ENCODE results near the gene MACROH2A2. TPM values are rescaled to one million over a fixed set of nuclear protein-coding genes. Genes with fewer than 3 reads are reported as not detected.

The MACROH2A2 gene
- total RNA-seq, 2 experiments from 2014 or later = 2.2 TPM

- peaks cover 71% of the 10 kb centered on the region for H3K27me3 Mint-ChIP-seq
- DNase-seq (no peak), ATAC-seq (ENCODE audit: poor library complexity) (no peak)
- H3K4me1 Mint-ChIP-seq (ENCODE audit: low read depth) = no peaks in the 10 kb centered on the region
- H3K4me1 ChIP-seq (ENCODE audit: insufficient read depth, low read length) = peaks cover 10% of the 10 kb centered on the region
- intact Hi-C loops (cut with DNase I, micrococcal nuclease) = no loop called here
- H3K36me3 ChIP-seq (ENCODE audit: insufficient read depth, low read length) = no peaks in the 10 kb centered on the region
- no peak overlapping the region for H3K4me3 Mint-ChIP-seq
- H3K27me3 ChIP-seq (ENCODE audit: control insufficient read depth in 1 of 2, insufficient read depth in 2 of 2, low read length in 2 of 2) = peaks cover 23 to 66% of the 10 kb centered on the region in 2 experiments
- no peak for TF ChIP-seq CTCF (IDR thresholded peaks at IDR 0.05)
- no peaks in the 10 kb centered on the region for H3K36me3 Mint-ChIP-seq (ENCODE audit: low read depth)
- no peaks in the 10 kb centered on the region for H3K9me3 Mint-ChIP-seq
- H3K4me3 ChIP-seq (ENCODE audit: low read length) = peak overlapping the region; percentile 27
- H3K27ac ChIP-seq (ENCODE audit: low read depth in 1 of 2, low read length in 2 of 2) = no peak overlapping the region
- CTCF ChIA-PET = no interaction called here
- peaks cover 0 to 4% of the 10 kb centered on the region in 2 experiments for H3K9me3 ChIP-seq (ENCODE audit: control insufficient read depth in 1 of 2, insufficient read depth in 1 of 2, low read length in 2 of 2)
- POLR2A ChIA-PET = no interaction called here
- no peak overlapping the region for H3K27ac Mint-ChIP-seq
These were observed 1.2 kb downstream of the MACROH2A2 start for GRCh38 chr10:70053841-70054288.

GRCh38 chr10:70054902-70055301 is 2.3 kb downstream of the MACROH2A2 start:
- Histone ChIP-seq H3K4me3 (ENCODE audit: low read length) (no peak overlapping the region), H3K36me3 (ENCODE audit: insufficient read depth, low read length) (no peaks in the 10 kb centered on the region), H3K4me1 (ENCODE audit: insufficient read depth, low read length) (peaks cover 10% of the 10 kb centered on the region), H3K27me3 (ENCODE audit: control insufficient read depth in 1 of 2, insufficient read depth in 2 of 2, low read length in 2 of 2) (peaks cover 23 to 57% of the 10 kb centered on the region in 2 experiments), H3K9me3 (ENCODE audit: control insufficient read depth in 1 of 2, insufficient read depth in 1 of 2, low read length in 2 of 2) (peaks cover 0 to 4% of the 10 kb centered on the region in 2 experiments), H3K27ac (ENCODE audit: low read depth in 1 of 2, low read length in 2 of 2) (no peak overlapping the region)
- Mint-ChIP-seq H3K27ac (no peak overlapping the region), H3K36me3 (ENCODE audit: low read depth) (no peaks in the 10 kb centered on the region), H3K4me1 (ENCODE audit: low read depth) (no peaks in the 10 kb centered on the region), H3K9me3 (no peaks in the 10 kb centered on the region), H3K4me3 (peak overlapping the region; percentile 50), H3K27me3 (peaks cover 66% of the 10 kb centered on the region)
- ChIA-PET CTCF (interaction anchor here (1.4 kb wide), 1 partner anchor 17 kb away, joined by 4 read pairs; no protein-coding TSS in a partner anchor), POLR2A (no interaction called here)
- intact Hi-C loops (cut with DNase I, micrococcal nuclease) = no loop called here
- ATAC-seq (ENCODE audit: poor library complexity) (no peak), DNase-seq (no peak)
- no peak for TF ChIP-seq CTCF (IDR thresholded peaks at IDR 0.05)

GRCh38 chr10:70055550-70055949 is 2.9 kb downstream of the MACROH2A2 start:
- Histone ChIP-seq H3K27me3 (ENCODE audit: control insufficient read depth in 1 of 2, insufficient read depth in 2 of 2, low read length in 2 of 2) (peaks cover 23 to 54% of the 10 kb centered on the region in 2 experiments), H3K27ac (ENCODE audit: low read depth in 1 of 2, low read length in 2 of 2) (no peak overlapping the region), H3K4me1 (ENCODE audit: insufficient read depth, low read length) (peaks cover 10% of the 10 kb centered on the region), H3K4me3 (ENCODE audit: low read length) (no peak overlapping the region), H3K36me3 (ENCODE audit: insufficient read depth, low read length) (no peaks in the 10 kb centered on the region), H3K9me3 (ENCODE audit: control insufficient read depth in 1 of 2, insufficient read depth in 1 of 2, low read length in 2 of 2) (peaks cover 0 to 4% of the 10 kb centered on the region in 2 experiments)
- POLR2A ChIA-PET = no interaction called here
- DNase-seq (no peak), ATAC-seq (ENCODE audit: poor library complexity) (no peak)
- Mint-ChIP-seq H3K27me3 (peaks cover 60% of the 10 kb centered on the region), H3K36me3 (ENCODE audit: low read depth) (no peaks in the 10 kb centered on the region), H3K4me1 (ENCODE audit: low read depth) (no peaks in the 10 kb centered on the region), H3K9me3 (no peaks in the 10 kb centered on the region), H3K27ac (no peak overlapping the region), H3K4me3 (no peak overlapping the region)
- intact Hi-C loops (cut with DNase I, micrococcal nuclease) = no loop called here
- no peak for TF ChIP-seq CTCF (IDR thresholded peaks at IDR 0.05)
- CTCF ChIA-PET = interaction anchor here (1.4 kb wide), 1 partner anchor 16 kb away, joined by 4 read pairs; no protein-coding TSS in a partner anchor
